Neural progenitor cell (in vitro differentiated cells): Measurements from ENCODE around the gene MED13L.

ENCODE experiments used
- EZH2 ChIP-seq: fragments of 200-600 bp; sonication (generic); IDR thresholded peaks from 2 replicates; pipeline ENCODE4 v1.6.1; 2017; ENCODE audit warnings: antibody characterized with exemption, mild to moderate bottlenecking, moderate library complexity
- EZH2phosphoT487 ChIP-seq: fragments of 200-600 bp; sonication (generic); IDR thresholded peaks from 2 replicates; pipeline ENCODE4 v1.6.1; 2017; ENCODE audit warnings: antibody characterized with exemption
- TF ChIP-seq, protein P1 (sequence below): fragments of 200-600 bp; sonication (generic); IDR thresholded peaks from 2 replicates; pipeline ENCODE4 v1.5.1; 2017; ENCODE audit warnings: antibody characterized with exemption, mild to moderate bottlenecking

DNA sequence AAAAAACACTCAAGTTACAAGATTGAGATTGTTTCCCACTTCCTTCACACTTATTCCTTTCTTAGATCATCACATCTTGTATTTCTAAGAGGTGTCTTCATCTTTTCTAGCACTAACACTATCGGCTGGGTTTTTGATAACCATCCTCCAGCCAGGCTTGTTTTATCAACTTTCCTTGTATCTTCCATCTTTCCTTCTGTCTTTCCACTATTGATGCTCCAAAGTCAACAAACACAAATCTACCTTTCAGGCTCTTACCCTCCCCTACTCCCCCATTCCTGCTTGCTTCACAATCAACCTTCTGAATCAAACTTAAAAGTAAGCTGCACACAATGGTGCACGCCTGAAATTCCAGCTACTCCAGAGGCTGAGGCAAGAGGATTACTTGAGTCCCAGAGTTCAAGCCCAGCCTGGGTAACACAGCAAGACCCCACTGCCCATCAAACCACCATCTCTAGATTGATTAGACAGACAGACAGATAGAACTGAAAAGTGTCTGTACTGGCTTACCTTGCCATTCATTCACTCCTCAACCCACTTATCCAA lies 12.9 kb downstream of the MED13L start:
- TF ChIP-seq, protein P1, sequence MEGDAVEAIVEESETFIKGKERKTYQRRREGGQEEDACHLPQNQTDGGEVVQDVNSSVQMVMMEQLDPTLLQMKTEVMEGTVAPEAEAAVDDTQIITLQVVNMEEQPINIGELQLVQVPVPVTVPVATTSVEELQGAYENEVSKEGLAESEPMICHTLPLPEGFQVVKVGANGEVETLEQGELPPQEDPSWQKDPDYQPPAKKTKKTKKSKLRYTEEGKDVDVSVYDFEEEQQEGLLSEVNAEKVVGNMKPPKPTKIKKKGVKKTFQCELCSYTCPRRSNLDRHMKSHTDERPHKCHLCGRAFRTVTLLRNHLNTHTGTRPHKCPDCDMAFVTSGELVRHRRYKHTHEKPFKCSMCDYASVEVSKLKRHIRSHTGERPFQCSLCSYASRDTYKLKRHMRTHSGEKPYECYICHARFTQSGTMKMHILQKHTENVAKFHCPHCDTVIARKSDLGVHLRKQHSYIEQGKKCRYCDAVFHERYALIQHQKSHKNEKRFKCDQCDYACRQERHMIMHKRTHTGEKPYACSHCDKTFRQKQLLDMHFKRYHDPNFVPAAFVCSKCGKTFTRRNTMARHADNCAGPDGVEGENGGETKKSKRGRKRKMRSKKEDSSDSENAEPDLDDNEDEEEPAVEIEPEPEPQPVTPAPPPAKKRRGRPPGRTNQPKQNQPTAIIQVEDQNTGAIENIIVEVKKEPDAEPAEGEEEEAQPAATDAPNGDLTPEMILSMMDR = no peak
- no peak for TF ChIP-seq EZH2
- TF ChIP-seq EZH2phosphoT487 = no peak
